IgD-negative memory B cell (primary cell): ENCODE data around the gene UNK. TPM values are rescaled to one million over a fixed set of nuclear protein-coding genes. Genes with fewer than 3 reads are reported as not detected.
"Not testable (repeated sequence)": the region's sequence is repeated elsewhere in the genome, so short reads cannot be mapped to it uniquely, and the experiment has no call there.

Experiments
- H3K27ac Mint-ChIP-seq, 3 donors: one replicate each; pipeline ENCODE4 v1.8.0; 2020 to 2022; ENCODE audit warnings: mild to moderate bottlenecking in 3 of 3, mixed read lengths in 3 of 3, moderate library complexity in 1 of 3
- H3K27me3 Mint-ChIP-seq: one replicate; pipeline ENCODE4 v1.8.0; 2021; ENCODE audit warnings: mixed read lengths
- H3K36me3 Mint-ChIP-seq: one replicate; pipeline ENCODE4 v1.8.0; 2020; ENCODE audit warnings: mild to moderate bottlenecking, mixed read lengths
- H3K4me1 Mint-ChIP-seq, 3 donors: one replicate each; pipeline ENCODE4 v1.8.0; 2020 to 2022; ENCODE audit warnings: mixed read lengths in 3 of 3, mild to moderate bottlenecking in 1 of 3
- H3K4me3 Mint-ChIP-seq, 4 donors: one replicate each; pipeline ENCODE4 v1.8.0; 2020 to 2022; ENCODE audit warnings: mild to moderate bottlenecking in 4 of 4, mixed read lengths in 4 of 4, moderate library complexity in 3 of 4
- H3K9me3 Mint-ChIP-seq, 3 donors: one replicate each; pipeline ENCODE4 v1.8.0; 2020 to 2021; ENCODE audit warnings: mixed read lengths in 3 of 3, mild to moderate bottlenecking in 1 of 3
- polyA plus RNA-seq: library from polyadenylated mRNA; unstranded; fragments of 300-500 nt; fragmentation: Illumina TruSeq; gene quantifications from one replicate; pipeline ENCODE4 v1.2.3, GENCODE V29; 2021

Gene UNK
- polyA plus RNA-seq, 1 donor from 2014 or later: 28.6 TPM

DNA sequence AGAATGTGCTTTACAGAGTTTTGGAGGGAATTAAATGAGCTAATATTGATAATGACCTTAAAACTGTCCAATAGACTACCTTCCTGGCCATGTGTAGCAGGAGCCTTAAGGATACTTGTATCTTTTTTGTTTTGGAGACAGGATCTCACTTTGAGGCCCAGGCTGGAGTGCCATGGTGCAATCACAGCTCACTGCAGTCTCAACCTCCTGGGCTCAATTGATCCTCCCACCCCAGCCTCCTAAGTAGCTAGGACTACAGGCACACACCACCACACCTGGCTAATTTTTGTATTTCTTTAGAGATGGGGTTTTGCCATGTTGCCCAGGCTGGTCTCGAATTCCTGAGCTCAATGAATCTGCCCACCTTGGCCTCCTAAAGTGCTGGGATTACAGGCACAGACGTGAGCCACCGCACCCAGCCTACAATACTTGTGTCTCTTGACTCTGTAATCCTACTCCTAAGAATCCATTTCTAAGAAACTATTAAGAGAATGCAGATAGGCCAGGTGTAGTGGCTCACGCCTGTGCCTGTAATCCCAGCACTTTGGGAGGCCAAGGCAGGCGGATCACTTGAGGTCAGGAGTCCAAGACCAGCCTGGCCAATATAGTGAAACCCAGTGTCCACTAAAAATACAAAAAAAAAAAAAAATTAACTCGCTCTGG lies 24.5 kb upstream of the UNK start:
- H3K27ac Mint-ChIP-seq, H3K36me3 Mint-ChIP-seq, H3K4me1 Mint-ChIP-seq: not testable (repeated sequence)

DNA sequence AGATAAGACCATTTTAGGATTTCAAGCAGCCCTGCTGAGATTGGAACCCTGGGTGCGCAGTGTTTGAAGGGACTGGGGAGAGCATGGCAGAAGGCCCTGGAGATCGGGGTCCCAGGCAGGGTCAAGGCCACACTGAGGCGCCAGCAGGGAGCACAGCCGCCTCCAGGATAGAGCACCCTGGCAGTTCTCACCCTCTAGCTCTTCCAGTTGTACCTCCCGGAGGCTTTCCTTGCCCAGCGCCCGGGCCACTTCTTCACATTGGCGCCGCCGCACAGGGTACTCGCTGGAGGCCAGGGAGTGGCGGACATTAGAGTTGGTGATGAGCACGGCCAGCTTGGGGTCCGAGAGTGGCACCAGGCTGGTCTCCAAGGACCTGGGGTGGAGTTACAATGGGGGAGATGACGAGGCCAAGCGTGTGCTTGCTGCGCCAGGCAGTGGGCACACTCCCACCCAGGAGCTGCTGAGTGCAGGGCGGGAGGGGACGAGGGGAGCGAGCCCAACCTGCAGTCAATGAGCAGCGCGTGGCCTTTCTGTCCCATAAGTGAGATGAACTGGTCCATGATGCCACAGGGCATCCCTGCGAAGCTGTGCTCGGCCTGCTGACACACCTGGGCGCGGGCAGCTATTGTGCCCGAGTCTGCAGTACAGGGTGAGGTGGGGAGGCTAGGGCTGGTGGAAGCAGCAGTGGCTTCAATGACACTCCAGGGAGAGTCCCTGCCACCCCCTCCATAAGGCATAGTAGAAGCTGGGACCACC lies 21.9 kb upstream of the UNK start:
- Mint-ChIP-seq H3K4me1 (peaks cover 0 to 10% (median 7%) of the 10 kb centered on the region in 3 donors), H3K36me3 (no peaks in the 10 kb centered on the region), H3K27me3 (no peaks in the 10 kb centered on the region), H3K27ac (peak overlapping the region in 1 of 3 donors; percentile 57), H3K4me3 (peak overlapping the region in 3 of 4 donors; percentile 44 to 74 (median 51)), H3K9me3 (no peaks in the 10 kb centered on the region)

More for the DNA sequence above, 24.5 kb upstream of the UNK start:
- not testable (repeated sequence) for H3K27me3 Mint-ChIP-seq, H3K4me3 Mint-ChIP-seq, H3K9me3 Mint-ChIP-seq

DNA sequence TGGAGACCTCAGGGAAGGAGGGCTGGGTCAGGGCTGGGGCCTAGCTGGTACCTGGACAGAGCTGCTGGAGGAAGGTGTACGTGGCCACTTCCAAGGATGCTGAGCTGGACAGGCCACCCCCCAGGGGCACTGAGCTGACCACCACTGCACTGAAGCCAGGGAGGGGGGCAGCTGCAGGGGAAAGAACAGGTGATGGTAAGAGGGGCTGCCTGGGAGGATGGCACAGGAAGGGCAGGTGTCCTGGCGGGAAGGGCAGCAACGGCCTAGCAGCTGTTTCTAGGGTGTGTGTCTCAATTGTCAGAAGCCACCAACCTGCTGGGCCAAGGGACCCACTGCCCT lies 21.4 kb upstream of the UNK start:
- Mint-ChIP-seq H3K27me3 (no peaks in the 10 kb centered on the region), H3K36me3 (no peaks in the 10 kb centered on the region), H3K9me3 (no peaks in the 10 kb centered on the region), H3K4me3 (peak overlapping the region in 2 of 4 donors; percentile 44 to 74), H3K27ac (no peak overlapping the region), H3K4me1 (peaks cover 0 to 10% (median 7%) of the 10 kb centered on the region in 3 donors)

DNA sequence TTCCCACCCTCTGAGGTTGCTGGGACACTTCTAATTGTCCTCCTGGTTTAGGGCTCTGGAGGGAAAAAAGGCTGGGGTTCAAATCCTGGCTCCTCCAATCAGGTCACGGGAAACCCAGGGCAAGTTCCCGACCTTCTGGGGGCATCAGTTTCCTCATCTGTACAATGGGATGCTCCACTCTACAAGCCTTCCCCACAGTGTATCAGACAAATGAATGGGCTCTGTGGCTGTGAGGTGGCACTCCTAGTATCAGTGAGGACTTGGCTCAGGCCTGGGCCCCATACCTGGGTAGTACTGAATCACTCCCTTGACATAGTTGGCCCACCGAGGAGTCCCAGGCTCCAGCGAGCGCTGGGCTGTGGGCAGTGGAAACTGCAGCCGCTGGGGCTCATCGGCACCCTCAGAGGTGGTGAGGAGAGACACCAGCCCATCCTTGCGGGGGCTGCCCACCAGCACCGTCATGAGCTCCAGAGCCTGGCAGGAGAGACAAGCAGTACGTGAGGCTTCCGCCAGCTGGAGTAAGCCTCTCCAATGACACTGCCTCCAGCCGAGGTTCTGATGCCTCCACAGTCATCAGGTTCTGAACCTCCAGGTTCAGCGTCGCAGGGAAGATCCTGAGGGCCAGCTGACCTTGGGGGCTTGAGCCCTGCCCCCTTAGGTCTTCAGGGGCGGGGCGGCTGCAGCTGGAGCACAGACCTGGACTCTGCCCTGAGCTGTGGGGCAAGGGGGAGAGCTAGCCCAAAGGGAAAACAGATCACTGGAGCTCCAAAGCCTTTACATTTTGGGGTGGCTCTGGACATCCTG lies 20.8 kb upstream of the UNK start:
- Mint-ChIP-seq H3K27me3 (no peaks in the 10 kb centered on the region), H3K36me3 (no peaks in the 10 kb centered on the region), H3K27ac (peak overlapping the region in 1 of 3 donors; percentile 19), H3K9me3 (no peaks in the 10 kb centered on the region), H3K4me1 (peaks cover 0 to 10% (median 7%) of the 10 kb centered on the region in 3 donors), H3K4me3 (peak overlapping the region; percentile 81 to 91 (median 87))

DNA sequence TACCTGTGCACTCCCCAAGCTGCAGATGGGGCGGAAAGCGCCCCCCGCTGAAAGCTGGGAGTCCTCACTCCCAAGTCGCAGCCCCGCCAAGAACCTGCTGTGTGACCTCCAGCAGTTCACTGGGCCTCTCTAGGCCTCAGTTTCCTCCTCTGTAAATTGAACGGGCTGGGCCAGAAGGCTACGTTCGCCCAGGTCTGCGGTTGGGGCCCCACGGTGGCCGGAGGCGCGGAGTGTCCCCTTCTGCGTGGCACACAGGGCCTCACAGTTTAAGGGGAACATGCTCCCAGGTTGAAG lies 20.2 kb upstream of the UNK start:
- H3K27me3 Mint-ChIP-seq: no peaks in the 10 kb centered on the region
- peak overlapping the region; percentile 81 to 91 (median 87) for H3K4me3 Mint-ChIP-seq
- H3K27ac Mint-ChIP-seq: peak overlapping the region in 2 of 3 donors; percentile 19 to 42
- H3K36me3 Mint-ChIP-seq: no peaks in the 10 kb centered on the region
- H3K4me1 Mint-ChIP-seq: peaks cover 0 to 10% (median 7%) of the 10 kb centered on the region in 3 donors
- H3K9me3 Mint-ChIP-seq: no peaks in the 10 kb centered on the region

DNA sequence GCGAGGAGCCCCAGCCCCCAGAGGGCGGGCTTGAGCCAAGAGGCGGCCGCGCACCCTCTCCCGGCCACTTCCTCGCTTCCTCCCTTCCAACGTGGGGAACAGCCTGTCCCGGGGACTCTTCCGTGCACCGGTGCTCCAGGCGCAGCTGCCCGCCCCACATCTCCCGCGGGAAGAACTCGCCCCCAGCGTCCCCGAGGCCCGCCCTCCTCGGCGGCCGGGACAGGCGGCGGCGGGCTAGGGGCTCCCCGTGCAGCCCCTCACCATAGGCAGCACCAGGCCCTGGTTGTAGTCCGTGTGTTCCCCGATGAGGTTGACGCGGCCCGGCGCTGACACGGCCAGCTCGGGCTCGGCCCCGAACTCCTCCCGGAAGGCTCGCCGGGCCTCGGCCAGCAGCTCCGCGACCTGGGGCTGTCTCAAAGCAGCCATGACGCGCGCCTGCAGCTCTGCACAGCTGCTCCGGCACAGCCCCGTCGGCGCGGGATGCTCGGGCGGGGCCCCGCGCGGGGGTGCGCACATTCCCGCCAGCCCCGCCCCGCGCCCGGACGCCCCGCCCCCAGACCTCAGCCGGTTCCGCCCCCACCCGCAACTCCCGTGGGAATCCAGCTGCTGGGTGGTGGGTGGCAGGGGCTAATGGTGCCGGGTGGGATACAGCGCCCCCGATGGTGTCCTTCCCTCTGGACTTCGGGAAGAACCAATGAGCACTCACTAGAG lies 19.7 kb upstream of the UNK start, which contains the start of gene GALK1:
Gene GALK1 (minus strand): TSS at position 482 of the 711 bp plus-strand sequence. CDS start 56 bp downstream, at position 426.
- Mint-ChIP-seq H3K4me3 (peak within 1 kb of the TSS; percentile 81 to 91 (median 87)), H3K27ac (peak within 1 kb of the TSS; percentile 35 to 67 (median 42)), H3K4me1 (peaks cover 0 to 11% (median 7%) of the 10 kb centered on the region in 3 donors), H3K36me3 (no peaks in the 10 kb centered on the region), H3K9me3 (no peaks in the 10 kb centered on the region), H3K27me3 (no peaks in the 10 kb centered on the region)

DNA sequence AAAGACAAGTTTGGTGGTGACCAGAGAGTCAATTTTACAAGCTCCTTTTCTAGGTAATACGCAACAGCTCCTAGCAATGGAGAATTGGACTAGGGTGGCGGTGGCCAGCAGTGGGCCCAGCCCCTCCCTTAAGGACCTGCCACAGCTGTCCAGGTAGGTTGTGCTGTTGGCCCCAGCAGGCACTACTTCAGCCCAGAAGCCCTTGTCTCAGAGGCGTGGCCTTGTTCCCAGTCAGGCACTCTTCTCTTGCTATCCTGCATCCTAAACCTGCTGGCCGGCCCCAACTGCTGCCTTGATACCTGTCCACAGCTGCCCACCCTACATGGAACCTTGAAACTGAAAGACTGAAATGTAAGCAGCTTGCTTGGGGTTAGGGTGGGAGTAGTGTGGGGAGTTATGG lies 18.6 kb upstream of the UNK start:
- peaks cover 0 to 11% (median 7%) of the 10 kb centered on the region in 3 donors for H3K4me1 Mint-ChIP-seq
- H3K36me3 Mint-ChIP-seq: no peaks in the 10 kb centered on the region
- H3K4me3 Mint-ChIP-seq: peak overlapping the region in 2 of 4 donors; percentile 73 to 84
- H3K27ac Mint-ChIP-seq: peak overlapping the region in 2 of 3 donors; percentile 35 to 42
- no peaks in the 10 kb centered on the region for H3K27me3 Mint-ChIP-seq
- H3K9me3 Mint-ChIP-seq: no peaks in the 10 kb centered on the region

DNA sequence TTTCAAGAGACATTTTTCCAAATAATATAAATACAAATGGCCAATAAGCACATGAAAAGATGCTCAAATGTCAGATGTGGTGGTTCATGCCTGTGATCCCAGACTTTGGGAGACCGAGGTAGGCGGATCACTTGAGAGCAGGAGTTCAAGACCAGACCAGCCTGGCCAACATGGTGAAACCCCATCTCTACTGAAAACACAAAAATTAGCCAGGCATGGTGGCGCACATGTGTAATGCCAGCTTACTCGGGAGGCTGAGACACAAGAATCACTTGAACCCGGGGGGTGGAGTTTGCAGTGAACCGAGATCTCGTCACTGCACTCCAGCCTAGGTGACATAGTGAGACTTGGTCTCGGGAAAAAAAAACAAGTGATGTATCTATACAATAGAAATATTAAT lies 16.7 kb upstream of the UNK start:
- no peak overlapping the region for H3K4me3 Mint-ChIP-seq
- no peaks in the 10 kb centered on the region for H3K36me3 Mint-ChIP-seq
- no peaks in the 10 kb centered on the region for H3K9me3 Mint-ChIP-seq
- peaks cover 0 to 11% (median 7%) of the 10 kb centered on the region in 3 donors for H3K4me1 Mint-ChIP-seq
- peak overlapping the region in 1 of 3 donors; percentile 75 for H3K27ac Mint-ChIP-seq
- H3K27me3 Mint-ChIP-seq: no peaks in the 10 kb centered on the region

DNA sequence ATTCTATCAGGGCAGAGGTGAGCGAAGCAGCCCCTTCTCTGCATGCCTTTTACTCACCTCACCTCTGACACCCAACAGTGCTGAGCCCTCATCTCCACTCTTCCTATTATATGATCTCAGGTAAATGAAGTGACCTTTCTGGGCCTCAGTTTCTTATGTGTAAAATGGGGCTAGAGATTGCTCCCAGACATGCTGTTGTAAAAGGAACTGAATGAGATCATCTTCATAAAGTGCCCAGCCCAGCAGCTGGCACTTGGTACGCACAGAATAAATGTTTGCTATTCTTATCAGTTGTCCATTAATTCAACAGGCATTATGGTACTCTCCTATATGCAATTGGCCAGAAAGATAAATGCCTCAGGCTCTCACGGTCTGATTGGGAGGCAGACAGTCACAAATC lies 15.1 kb upstream of the UNK start:
- H3K36me3 Mint-ChIP-seq: no peaks in the 10 kb centered on the region
- peaks cover 0 to 9% (median under 1%) of the 10 kb centered on the region in 3 donors for H3K4me1 Mint-ChIP-seq
- no peak overlapping the region for H3K27ac Mint-ChIP-seq
- peak overlapping the region in 1 of 4 donors; percentile 43 for H3K4me3 Mint-ChIP-seq
- H3K27me3 Mint-ChIP-seq: no peaks in the 10 kb centered on the region
- no peaks in the 10 kb centered on the region for H3K9me3 Mint-ChIP-seq

DNA sequence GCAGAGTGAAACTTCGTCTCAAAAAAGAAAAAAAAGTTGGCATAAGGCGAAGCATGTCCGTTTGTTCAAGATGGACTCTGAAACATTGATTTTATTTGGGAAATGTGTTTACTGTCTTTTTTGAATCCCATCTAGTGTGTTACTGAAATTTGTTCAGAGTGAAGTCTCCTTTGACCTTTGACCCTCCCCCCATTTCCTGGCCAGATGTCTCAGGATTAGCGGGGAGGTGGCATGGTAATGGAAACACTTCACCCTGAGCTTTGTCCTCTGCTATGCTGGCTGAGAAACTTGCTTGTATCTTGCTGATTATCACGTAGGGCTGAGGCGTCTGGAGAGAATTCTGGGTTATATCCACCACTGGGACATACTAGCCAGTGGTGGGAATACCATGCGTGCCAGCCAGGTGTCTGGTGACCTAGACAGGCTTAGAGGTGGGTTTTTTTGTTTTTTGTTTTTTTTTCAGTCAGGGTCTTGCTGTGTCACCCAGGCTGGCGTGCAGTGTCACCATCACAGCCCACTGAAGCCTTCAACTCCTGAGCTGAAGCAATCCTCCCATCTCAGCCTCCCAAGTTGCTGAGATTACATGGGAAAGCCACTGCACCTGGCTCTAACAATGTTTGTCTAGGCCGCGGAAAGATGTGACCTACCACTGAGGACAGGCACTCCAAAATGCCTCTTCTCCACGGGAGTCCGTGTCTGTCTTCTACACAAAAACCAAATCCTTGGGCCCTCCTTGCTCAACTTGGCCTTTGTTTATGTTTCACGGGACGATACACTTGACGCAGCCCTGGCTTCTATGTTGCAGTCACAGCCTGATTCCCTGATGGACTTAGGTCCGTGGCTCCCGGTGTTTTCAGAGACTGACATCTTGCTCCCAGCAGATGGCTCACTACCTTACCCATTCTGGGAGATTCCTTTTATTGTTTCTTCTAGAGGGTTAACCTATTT lies 13.0 kb upstream of the UNK start:
- no peak overlapping the region for H3K4me3 Mint-ChIP-seq
- no peaks in the 10 kb centered on the region for H3K27me3 Mint-ChIP-seq
- no peak overlapping the region for H3K27ac Mint-ChIP-seq
- H3K4me1 Mint-ChIP-seq: peaks cover 9 to 14% (median 9%) of the 10 kb centered on the region in 3 donors
- no peaks in the 10 kb centered on the region for H3K9me3 Mint-ChIP-seq
- H3K36me3 Mint-ChIP-seq: peaks cover 2% of the 10 kb centered on the region

DNA sequence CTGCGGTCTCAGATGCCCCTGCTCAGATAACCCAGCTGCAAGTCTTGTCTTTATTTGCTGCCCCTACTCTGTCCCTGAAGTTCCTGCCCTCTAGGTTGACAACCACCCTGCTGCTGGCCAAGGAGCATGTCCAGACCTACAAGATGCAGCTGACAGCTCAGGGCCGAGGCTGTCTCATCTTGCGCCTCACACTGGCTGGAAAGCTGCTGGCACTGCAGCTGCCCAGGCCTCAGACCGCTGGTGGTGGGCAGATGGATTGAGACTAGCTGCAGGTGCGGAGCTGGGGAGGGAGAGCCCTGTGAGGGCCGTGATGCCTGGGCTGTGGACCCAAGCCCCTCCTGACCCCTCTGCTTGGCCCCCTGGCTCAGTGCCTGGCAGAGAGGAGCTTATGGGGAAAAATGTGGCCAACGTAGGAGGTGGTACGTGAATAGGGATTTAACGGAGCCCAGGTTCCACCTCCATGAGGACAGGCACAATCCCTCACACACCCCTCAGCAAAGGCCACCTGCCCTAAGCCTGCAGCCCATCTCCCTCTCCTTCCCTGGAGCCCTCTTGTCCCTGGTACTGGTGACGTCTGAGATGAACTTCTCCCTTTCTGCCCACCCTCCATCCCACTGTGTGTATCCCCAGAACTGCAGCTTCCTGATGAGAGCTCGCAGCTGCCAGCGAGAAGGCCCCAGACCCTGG lies 11.3 kb upstream of the UNK start:
- Mint-ChIP-seq H3K9me3 (no peaks in the 10 kb centered on the region), H3K27me3 (no peaks in the 10 kb centered on the region), H3K36me3 (peaks cover 2% of the 10 kb centered on the region), H3K4me1 (peaks cover 20 to 24% (median 23%) of the 10 kb centered on the region in 3 donors), H3K27ac (peak overlapping the region in 1 of 3 donors; percentile 93), H3K4me3 (peak overlapping the region in 1 of 4 donors; percentile 87)

DNA sequence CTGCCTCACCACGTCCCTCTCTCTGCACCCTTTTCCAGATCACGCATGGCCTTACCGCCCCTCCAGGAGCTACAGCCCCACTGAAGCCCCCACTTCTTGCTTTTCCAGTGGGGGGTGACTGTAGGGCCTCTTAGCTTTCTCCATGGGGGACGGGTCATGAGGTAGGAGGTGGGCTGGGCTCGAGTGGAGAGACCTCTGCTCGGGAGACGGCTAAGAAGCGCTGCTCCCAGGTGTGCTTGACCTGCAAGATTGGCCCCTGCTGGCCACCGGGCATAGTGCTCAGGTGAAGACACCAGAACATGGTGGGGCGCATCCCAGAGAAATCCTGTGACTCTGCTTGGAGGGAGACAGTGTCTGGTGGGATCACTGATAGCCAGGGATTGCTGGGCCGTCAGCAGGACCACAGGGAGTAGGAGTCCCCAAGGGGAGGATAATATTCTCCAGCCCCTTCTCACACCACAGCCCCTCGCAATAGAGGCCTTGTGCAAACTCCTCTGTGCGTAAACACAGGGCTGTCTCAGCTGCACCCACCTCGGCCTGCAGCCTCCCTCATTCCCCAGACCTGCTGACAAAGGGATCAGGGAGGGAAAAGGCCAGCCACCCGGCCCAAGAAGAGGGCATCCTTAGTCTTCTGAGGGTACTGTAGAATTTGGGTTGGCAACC lies 10.7 kb upstream of the UNK start:
- Mint-ChIP-seq H3K27ac (peak overlapping the region; percentile 39 to 93 (median 69)), H3K4me1 (peaks cover 20 to 24% (median 23%) of the 10 kb centered on the region in 3 donors), H3K27me3 (no peaks in the 10 kb centered on the region), H3K4me3 (peak overlapping the region in 1 of 4 donors; percentile 87), H3K36me3 (peaks cover 2% of the 10 kb centered on the region), H3K9me3 (no peaks in the 10 kb centered on the region)
